NCI-H1436 treated with DMSO at 0.1 percent for 48 hours (cell line): Measurements from ENCODE around the gene SNX4.

Experiments used
- DNase-seq: peaks from one replicate; lab custom pipeline; 2025; lab: John Stamatoyannopoulos, UW

Gene SNX4

DNA sequence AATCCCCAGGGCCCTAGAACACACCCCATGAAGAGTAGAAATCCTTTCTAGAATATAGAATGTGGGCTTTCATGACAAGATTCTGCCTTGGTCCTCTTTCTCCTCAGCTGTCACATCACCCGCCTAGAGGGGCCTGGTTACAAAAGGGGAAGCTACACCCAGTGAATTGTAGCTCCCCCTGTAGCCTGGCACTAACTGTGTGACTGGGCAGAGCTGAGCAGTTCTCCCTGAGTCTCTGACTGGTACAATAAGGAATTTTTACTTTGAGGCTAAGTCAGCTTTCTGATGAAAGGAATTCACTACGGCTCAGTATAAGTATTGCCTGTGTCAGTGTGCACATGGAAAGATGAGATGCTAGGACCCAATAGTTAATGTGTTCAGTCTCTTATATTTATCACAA is 116.2 kb downstream of the SNX4 start:
- no peak for DNase-seq

DNA sequence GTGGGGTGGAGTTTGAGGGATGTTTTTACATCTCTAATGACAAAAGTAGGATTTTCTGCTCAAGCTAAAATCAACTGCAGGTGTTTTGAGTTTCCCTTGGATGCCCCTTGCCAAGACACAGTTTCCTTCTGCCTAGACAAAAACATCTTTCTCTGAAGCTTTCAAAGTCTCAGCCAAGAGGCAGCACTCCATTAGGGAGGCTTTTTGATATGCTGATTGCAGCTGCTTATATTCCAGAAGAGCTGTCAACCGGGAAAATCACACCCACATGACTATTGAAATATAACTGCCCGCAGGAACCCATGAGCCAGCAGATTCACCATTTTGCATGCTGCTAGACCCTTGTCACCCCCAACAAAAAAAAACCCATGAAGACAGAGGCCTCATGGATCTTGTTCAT is 117.4 kb downstream of the SNX4 start:
- no peak for DNase-seq

DNA sequence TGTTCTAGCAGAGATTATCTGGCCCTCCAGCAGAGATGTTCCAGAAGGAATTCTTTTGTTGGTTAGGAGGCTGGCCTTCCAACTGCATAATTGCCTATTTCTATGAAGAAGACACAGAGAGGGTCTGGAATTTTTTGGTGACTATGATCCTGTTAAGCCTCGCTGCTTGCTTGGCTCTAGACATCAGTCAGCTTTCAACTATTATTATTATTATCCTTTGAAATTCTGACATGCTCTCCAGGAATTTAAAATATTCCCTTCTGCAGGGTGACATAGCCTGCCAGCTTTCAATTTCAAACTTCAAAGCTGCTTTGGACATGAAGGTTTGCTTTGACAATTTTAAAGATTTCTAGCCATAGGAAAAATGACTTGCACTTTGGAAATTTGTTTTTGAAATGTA is 118.6 kb downstream of the SNX4 start:
- DNase-seq, result no peak

DNA sequence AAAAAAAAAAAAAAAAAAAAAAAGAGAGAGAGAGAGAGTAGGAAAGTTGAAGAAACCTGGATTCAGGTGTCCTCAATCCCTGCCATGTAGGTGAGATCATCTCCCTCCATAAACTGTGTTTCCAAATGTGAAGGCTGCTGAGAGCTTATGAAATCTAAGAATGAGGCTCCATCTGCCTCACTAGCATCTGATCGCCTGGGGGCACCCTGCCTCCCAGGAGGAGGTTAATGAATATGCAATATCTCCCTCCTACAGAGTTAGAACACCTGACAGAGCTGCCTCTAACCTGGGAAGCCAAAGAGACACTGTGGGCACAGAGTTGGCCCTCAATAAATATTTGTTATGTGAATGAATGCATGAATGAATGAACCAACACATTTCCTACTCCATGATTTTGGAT is 121.0 kb downstream of the SNX4 start:
- no peak for DNase-seq
